PC-9 (cell line): Measurements from ENCODE around the gene KRT79. TPM values are rescaled to one million over a fixed set of nuclear protein-coding genes. Genes with fewer than 3 reads are reported as not detected.

Experiments
- BruUV-seq: library from RNA; stranded (reverse); fragments of 400-500 nt; replicated peaks from 2 replicates; lab custom pipeline; 2021; lab: Mats Ljungman, UMichigan
- CTCF ChIA-PET: fragments of 300-600 bp; sonication (Branson Sonifier 250); formaldehyde crosslinking; loops from one replicate; lab custom pipeline; 2022; ENCODE audit warnings: antibody characterized with exemption; lab: Charles Lee
- POLR2A ChIA-PET: fragments of 300-600 bp; sonication (Branson Sonifier 250); formaldehyde crosslinking; loops from one replicate; lab custom pipeline; 2022; ENCODE audit warnings: antibody characterized with exemption; ENCODE audit not compliant: unreplicated experiment; lab: Charles Lee
- DNase-seq, 2 experiments: peaks; one replicate each; pipeline versions ENCODE4 v3.0.0 to v3.0.0-alpha.2; 2015 to 2022; ENCODE audit warnings: mixed read lengths in 1 of 2
- H2AFZ ChIP-seq: fragments of 200-600 bp; sonication (generic); 2 replicates; pipeline ENCODE4 v1.8.1; 2017; ENCODE audit warnings: antibody characterized with exemption
- H3F3A ChIP-seq: fragments of 200-600 bp; sonication (generic); 2 replicates; pipeline ENCODE4 v1.8.1; 2017; ENCODE audit warnings: antibody characterized with exemption, mild to moderate bottlenecking, low read depth; ENCODE audit not compliant: insufficient read depth
- H3K27ac ChIP-seq: fragments of 200-600 bp; sonication (generic); 2 replicates; pipeline ENCODE4 v1.6.1; 2016; ENCODE audit warnings: mixed run types
- H3K27me3 ChIP-seq: fragments of 200-600 bp; sonication (generic); 2 replicates; pipeline ENCODE4 v1.6.1; 2016; ENCODE audit warnings: low read depth, mixed run types; ENCODE audit not compliant: insufficient read depth
- H3K36me3 ChIP-seq: fragments of 200-600 bp; sonication (generic); 2 replicates; pipeline ENCODE4 v1.6.1; 2016; ENCODE audit warnings: low read depth, mixed run types
- H3K4me1 ChIP-seq: fragments of 200-600 bp; sonication (generic); replicated peaks from 2 replicates; pipeline ENCODE4 v1.6.1; 2016; ENCODE audit warnings: mixed run types; ENCODE audit not compliant: insufficient read depth
- H3K4me2 ChIP-seq: fragments of 200-600 bp; sonication (generic); 2 replicates; pipeline ENCODE4 v1.6.1; 2017; ENCODE audit warnings: mixed run types
- H3K4me3 ChIP-seq: fragments of 200-600 bp; sonication (generic); 2 replicates; pipeline ENCODE4 v1.6.1; 2016; ENCODE audit warnings: mixed run types
- H3K79me2 ChIP-seq: fragments of 200-600 bp; sonication (generic); 2 replicates; pipeline ENCODE4 v1.6.1; 2017; ENCODE audit warnings: low read depth, mixed run types
- H3K9me2 ChIP-seq: fragments of 200-600 bp; sonication (generic); 2 replicates; pipeline ENCODE4 v1.8.1; 2017; ENCODE audit warnings: mild to moderate bottlenecking; ENCODE audit not compliant: insufficient read depth
- H3K9me3 ChIP-seq: fragments of 200-600 bp; sonication (generic); 2 replicates; pipeline ENCODE4 v1.8.1; 2016; ENCODE audit warnings: low read depth; ENCODE audit not compliant: insufficient read depth
- H4K20me1 ChIP-seq: fragments of 200-600 bp; sonication (generic); 2 replicates; pipeline ENCODE4 v1.8.1; 2017; ENCODE audit not compliant: insufficient read depth
- EZH2 ChIP-seq: fragments of 200-600 bp; sonication (generic); IDR thresholded peaks from 2 replicates; pipeline ENCODE4 v1.8.0; 2017; ENCODE audit warnings: antibody characterized with exemption, low read depth
- intact Hi-C: fragments of 100-400 bp; cut with micrococcal nuclease; formaldehyde crosslinking; loops from one replicate; pipeline ENCODE4 v1.10.0; 2022; ENCODE audit not compliant: unreplicated experiment
- total RNA-seq: library from RNA; stranded (reverse); gene quantifications from 2 replicates; pipeline ENCODE4 v1.2.3, GENCODE V29; 2021
- TF ChIP-seq, protein P1 (sequence below): fragments of 200-600 bp; sonication (generic); conservative IDR thresholded peaks from 2 replicates; pipeline ENCODE4 v1.6.1; 2017; ENCODE audit warnings: mixed run types, antibody characterized with exemption, mild to moderate bottlenecking, moderate library complexity

KRT79 gene
- total RNA-seq, 1 experiment from 2014 or later = 0.28 TPM

DNA sequence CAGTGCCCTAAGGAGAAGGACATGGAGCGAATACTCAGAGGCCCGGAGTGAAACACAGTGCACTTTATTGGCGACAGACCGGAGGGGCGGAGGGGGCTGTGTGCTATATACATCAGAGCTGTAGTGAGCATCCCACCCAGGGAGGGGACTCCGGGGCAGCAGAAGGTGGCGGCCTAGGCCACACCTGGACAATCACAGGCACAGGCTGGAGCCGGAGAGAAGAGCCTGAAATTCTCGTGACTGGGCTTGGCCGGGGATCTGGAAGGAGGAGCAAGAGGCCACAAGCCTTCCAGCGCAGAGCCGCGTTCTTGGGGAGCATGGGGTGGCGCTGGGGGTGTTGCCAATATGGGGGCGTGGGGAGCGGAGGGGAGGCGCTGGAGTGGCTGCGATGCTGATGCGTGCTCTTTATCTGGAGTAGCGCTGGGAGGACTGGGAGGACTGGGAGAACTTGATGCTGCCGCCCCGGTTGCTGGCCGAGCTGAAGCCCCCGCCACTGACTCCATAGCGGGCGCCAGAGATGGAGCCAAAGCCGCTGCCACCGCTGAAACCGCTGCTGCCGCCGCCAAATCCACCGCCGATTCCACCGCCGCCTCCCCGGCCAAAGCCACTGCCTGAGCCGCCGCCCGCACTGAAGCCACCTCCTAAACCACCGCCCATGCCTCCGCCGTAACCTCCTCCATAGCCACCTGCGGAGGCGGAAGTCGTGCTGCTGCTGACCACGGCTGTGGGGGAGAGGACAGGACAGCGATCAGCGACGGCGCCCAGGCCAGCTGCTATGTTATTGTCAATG is 44.3 kb downstream of the KRT79 start:
- H3K27ac ChIP-seq = no peak overlapping the region
- peaks cover 13% of the 10 kb centered on the region for H3K4me1 ChIP-seq
- no peak overlapping the region for H2AFZ ChIP-seq
- no peaks in the 10 kb centered on the region for H3K36me3 ChIP-seq
- no TSS peak for BruUV-seq
- ChIA-PET POLR2A (interaction anchor here (0.6 kb wide), 1 partner anchor 644 kb away, joined by 3 read pairs; no protein-coding TSS in a partner anchor), CTCF (no interaction called here)
- H4K20me1 ChIP-seq = no peaks in the 10 kb centered on the region
- no peak overlapping the region for H3K4me3 ChIP-seq
- DNase-seq = peak in 1 of 2 experiments; percentile 55
- TF ChIP-seq EZH2 = no peak
- TF ChIP-seq, protein P1, sequence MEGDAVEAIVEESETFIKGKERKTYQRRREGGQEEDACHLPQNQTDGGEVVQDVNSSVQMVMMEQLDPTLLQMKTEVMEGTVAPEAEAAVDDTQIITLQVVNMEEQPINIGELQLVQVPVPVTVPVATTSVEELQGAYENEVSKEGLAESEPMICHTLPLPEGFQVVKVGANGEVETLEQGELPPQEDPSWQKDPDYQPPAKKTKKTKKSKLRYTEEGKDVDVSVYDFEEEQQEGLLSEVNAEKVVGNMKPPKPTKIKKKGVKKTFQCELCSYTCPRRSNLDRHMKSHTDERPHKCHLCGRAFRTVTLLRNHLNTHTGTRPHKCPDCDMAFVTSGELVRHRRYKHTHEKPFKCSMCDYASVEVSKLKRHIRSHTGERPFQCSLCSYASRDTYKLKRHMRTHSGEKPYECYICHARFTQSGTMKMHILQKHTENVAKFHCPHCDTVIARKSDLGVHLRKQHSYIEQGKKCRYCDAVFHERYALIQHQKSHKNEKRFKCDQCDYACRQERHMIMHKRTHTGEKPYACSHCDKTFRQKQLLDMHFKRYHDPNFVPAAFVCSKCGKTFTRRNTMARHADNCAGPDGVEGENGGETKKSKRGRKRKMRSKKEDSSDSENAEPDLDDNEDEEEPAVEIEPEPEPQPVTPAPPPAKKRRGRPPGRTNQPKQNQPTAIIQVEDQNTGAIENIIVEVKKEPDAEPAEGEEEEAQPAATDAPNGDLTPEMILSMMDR = no peak
- no peaks in the 10 kb centered on the region for H3K9me2 ChIP-seq
- H3K79me2 ChIP-seq = no peaks in the 10 kb centered on the region
- H3K27me3 ChIP-seq = no peaks in the 10 kb centered on the region
- H3K9me3 ChIP-seq = no peaks in the 10 kb centered on the region
- intact Hi-C loops = no loop called here
- no peak overlapping the region for H3K4me2 ChIP-seq
- H3F3A ChIP-seq = peaks cover 10% of the 10 kb centered on the region; the same call in 1 of the 2 replicates

DNA sequence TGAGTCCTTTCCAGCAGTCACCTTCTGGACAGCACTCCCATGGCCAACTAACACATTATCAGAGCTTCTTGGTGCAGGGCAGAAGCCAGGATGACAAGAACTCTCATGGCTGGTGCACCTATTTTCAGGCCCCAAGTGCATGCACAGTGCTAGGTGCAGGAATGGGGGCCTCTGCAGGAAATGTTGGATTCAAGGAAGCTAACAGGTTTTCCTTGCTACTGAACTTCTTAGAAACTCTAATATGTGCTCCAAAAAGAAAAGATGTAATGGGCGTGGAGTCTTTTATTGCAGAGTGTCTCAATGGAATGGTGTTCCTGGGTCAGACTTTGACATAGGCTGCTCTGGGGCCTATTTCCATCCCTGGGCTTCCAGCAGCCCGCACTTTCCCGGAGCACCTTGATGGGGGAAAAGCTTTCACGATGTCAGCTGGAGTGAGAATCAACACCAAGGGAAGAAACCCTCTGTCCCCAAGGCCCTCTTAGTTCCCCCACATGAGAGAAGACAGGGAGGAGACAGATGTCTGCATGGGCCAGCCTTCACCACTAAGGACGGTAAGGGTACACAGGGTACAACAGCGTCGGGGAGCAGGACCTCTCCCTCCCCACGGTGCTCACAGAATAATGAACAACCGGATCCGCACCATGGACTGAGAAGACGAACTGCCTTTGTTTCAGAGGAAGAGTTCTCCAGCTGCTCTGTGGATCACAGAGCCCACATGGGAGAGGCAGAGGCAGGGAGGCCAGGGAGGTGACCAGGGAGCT is 45.1 kb downstream of the KRT79 start:
- Histone ChIP-seq H3K27me3 (no peaks in the 10 kb centered on the region), H3K9me2 (no peaks in the 10 kb centered on the region), H3K4me1 (peaks cover 5% of the 10 kb centered on the region), H3K4me3 (no peak overlapping the region), H3F3A (peaks cover 5% of the 10 kb centered on the region; the same call in 1 of the 2 replicates), H3K9me3 (no peaks in the 10 kb centered on the region), H3K4me2 (no peak overlapping the region), H4K20me1 (no peaks in the 10 kb centered on the region), H2AFZ (no peak overlapping the region), H3K27ac (no peak overlapping the region), H3K79me2 (no peaks in the 10 kb centered on the region), H3K36me3 (no peaks in the 10 kb centered on the region)
- POLR2A ChIA-PET = interaction anchor here (0.6 kb wide), 2 partner anchors 71 to 209 kb away, joined by 3 read pairs; no protein-coding TSS in a partner anchor
- no peak for DNase-seq
- BruUV-seq = no TSS peak
- no peak for TF ChIP-seq EZH2
- TF ChIP-seq, protein P1 = no peak
- CTCF ChIA-PET = no interaction called here
- intact Hi-C loops = no loop called here

DNA sequence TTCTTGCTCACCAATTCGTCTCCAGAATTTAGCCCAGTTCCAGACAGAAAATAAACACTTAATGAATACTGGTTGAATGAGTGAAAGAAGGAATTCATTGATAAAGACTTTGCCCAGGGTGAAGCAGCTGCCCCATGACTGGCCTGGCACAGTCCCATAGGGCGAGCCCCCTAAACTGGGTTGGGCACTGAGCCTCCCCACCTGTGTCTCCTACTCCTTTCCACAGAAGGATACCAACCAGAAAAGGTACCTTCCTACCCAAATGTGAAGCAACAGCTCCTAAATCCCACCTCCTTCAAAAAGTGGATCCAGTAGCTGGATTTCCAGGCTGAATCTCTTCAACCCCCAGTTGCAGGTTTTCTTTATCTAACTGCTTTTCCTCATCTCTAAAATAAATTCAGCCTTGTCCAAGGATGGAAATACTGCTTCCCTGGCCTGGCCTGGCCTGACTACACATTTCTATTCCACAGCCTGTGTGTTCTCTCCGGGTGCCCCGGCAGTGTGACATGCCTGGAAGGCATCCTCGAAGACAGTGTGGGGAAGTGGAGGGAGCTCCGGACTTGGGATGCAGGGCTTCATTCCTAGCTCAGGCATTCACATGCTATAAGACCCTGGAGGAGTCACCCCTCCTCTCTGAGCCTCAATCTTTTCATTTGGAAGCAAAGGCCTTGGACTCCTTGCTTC is 45.8 kb downstream of the KRT79 start:
- Histone ChIP-seq H3F3A (no peaks in the 10 kb centered on the region), H3K36me3 (no peaks in the 10 kb centered on the region), H3K4me1 (no peaks in the 10 kb centered on the region), H3K9me2 (no peaks in the 10 kb centered on the region), H3K27ac (no peak overlapping the region), H2AFZ (no peak overlapping the region), H3K9me3 (no peaks in the 10 kb centered on the region), H3K27me3 (no peaks in the 10 kb centered on the region), H3K4me2 (no peak overlapping the region), H3K4me3 (no peak overlapping the region), H4K20me1 (no peaks in the 10 kb centered on the region), H3K79me2 (no peaks in the 10 kb centered on the region)
- ChIA-PET CTCF (no interaction called here), POLR2A (interaction anchor here (0.6 kb wide), 2 partner anchors 71 to 209 kb away, joined by 3 read pairs; no protein-coding TSS in a partner anchor)
- TF ChIP-seq, protein P1 = no peak
- TF ChIP-seq EZH2 = no peak
- BruUV-seq = no TSS peak
- no peak for DNase-seq
- intact Hi-C loops = no loop called here
